HG02759 (cell line): ENCODE results near the gene GPR78.

ENCODE experiments used
- ATAC-seq: cut with Tn5 transposase; IDR thresholded peaks from one replicate; pipeline ENCODE4 v1.9.1; 2021; ENCODE audit warnings: mild to moderate bottlenecking, moderate library complexity; ENCODE audit not compliant: unreplicated experiment

Gene GPR78

GRCh38 chr4:8585721-8586212, 5.6 kb downstream of the GPR78 start:
- no peak for ATAC-seq

DNA sequence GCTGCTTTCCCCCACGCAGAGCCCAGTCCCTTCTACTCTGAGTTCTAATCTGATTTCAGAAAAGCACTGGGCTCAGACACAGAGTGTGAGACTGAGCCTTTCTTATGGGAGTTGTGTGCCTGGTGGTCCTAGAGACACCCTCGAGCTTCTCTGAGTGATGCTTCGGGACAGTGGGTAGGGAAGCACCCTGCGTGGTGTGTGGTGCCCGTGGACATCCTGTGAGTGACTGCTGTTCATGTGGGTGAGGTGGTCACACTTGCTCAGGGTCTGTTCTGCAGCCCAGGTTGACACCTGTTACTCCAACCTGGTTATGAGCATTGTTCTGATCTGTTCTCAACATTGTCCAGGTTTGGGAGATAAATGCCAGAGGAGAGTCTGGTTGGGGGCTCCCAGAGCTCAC, 6.1 kb downstream of the GPR78 start:
- ATAC-seq: no peak

GRCh38 chr4:8586671-8587468, 6.7 kb downstream of the GPR78 start:
- ATAC-seq: no peak

GRCh38 chr4:8587469-8588195, 7.4 kb downstream of the GPR78 start:
- ATAC-seq: no peak

DNA sequence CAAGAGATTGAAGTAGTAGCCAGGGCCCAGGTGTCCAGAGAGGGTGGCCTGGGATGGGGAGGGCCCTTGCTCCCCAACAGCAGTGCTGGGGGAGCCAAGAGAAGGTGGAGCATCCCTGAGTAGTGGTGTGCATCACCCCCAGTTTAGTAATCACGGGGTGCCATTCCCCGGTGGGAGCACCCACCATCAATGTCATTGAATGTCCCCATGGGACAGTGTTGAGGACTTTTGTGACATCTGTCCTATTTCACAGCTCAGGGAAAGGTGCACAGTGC, 7.9 kb downstream of the GPR78 start:
- no peak for ATAC-seq

DNA sequence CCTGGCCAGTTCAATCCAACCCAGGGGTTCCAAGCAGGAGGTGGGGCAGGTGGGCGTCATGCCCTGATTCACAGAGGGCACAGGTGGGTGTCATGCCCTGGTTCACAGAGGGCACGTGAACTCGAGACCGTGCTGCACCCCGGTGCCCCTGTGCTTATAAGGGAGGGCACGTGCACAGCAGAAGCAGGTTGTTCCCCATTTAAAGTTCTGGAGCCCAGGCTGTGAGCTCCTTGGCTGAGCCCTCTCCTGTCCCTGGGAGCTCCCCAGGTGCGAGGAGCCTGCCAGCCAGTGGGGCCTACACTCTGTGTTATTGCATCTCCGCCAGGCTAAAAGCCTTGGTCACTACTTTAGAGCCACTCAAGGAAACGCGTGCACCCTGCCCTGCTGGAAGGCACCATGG, 9.1 kb downstream of the GPR78 start:
- ATAC-seq: no peak

- ATAC-seq: no peak
These were observed 9.8 kb downstream of the GPR78 start for GRCh38 chr4:8589823-8590545.

- ATAC-seq: no peak
These were observed 10.3 kb downstream of the GPR78 start for GRCh38 chr4:8590546-8590880.

DNA sequence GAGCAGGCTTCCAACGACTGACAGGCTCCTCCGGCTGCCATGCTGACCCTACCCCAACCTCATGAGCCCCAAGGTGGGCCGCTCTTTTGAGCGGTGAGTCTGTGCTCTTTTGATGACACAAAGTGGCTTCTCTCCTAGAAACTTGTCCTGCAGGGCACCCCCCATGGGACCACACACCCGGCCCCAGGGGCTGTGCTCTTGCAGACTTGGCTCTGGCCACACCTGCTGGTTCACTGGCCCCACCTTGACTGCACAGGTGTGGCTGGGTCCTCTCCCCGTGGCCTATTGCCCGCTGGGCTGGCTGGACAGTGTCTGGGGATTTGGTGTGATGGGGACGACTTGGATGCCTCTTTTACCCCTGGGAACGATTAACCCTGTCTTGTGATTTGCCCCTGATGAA, 10.9 kb downstream of the GPR78 start:
- ATAC-seq: no peak

- no peak for ATAC-seq
These were observed 11.6 kb downstream of the GPR78 start for GRCh38 chr4:8591626-8592365.

DNA sequence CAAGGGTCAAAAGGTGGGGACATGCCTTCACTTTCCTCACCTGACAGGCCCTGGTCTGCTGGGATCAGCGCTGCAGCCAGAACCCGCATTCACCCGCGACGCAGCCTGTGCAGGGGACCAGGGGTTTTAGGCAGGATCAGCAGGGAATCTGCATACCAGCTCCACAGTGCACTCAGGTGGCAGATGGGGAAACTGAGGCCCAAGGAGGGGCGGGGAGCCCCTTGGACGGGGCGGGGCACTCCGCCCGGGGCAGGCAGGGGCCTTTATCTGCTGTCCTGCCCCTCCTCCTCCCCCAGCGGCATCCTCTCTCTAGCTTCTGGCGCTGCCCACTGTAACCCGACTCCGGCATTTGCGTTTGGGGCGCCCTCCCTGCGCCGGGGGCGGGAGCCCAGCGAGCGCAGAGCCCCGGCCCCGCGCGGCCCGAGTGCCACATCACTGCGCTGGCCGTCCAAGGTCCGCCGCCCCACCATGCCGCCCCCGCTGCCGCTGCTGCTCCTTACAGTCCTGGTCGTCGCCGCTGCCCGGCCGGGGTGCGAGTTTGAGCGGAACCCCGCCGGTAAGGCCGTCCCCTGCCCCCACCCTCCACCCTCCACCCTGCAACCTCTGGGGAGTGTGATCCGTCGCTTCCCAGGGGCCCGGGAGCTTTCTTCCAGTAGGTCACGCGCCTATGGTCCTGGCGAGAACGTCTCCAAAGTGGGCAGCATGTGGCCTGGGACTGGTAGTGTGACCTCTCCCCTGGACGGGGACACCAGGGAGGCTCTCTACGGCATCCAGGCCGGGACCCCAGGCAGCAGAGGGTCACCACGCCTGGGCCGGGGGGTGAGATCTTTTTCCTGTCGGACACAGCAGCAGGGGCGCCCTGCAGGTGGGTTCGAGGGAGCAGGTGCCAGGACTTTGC, 12.4 kb downstream of the GPR78 start, which contains the start of gene CPZ:
Gene CPZ (plus strand): TSS at position 400 of the 898 bp plus-strand sequence. CDS start 69 bp downstream, at position 469.
- no peak for ATAC-seq

- no peak for ATAC-seq
These were observed 13.3 kb downstream of the GPR78 start for GRCh38 chr4:8593264-8594096.

GRCh38 chr4:8594097-8595038, 14.2 kb downstream of the GPR78 start:
- no peak for ATAC-seq

DNA sequence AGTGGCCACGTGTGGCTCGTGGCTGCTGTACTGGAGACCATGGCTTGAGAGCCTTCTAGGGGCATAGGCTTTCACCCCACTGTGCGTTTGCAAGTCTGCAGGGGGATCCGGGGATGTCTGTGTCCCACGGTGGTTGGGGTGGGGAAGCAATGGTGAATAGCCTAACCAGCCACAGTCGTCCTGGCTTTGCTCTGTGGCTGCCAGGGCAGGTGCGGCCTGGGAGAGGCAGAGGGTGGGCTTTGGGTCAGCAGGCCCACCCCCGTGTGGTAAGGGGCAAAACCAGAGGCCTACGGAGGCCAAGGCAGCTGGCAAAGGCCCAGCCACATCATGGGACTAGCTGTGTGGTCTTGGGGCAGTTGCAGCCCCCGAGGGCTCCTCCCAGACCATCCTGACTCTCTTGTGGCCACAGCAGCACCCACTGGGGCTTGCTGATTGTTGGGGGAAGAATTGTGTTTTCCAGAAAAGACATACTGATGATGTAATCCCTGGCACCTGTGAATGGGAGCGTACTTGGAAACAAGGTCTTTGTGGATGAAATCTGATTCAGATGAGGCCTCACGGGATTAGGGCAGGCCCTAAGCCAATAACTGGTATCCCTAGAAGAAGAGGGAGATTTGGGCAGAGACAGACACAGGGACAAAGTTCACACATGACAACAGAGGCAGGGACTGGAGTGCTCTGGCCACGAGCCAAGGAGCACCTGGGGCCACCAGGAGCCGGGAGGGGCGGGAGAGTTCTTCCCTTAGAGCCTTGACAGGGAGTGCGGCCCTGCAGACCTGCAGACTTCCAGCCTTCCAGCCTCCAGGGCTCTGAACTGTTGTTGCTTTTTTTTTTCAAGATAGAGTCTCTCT, 15.3 kb downstream of the GPR78 start:
- ATAC-seq: no peak

DNA sequence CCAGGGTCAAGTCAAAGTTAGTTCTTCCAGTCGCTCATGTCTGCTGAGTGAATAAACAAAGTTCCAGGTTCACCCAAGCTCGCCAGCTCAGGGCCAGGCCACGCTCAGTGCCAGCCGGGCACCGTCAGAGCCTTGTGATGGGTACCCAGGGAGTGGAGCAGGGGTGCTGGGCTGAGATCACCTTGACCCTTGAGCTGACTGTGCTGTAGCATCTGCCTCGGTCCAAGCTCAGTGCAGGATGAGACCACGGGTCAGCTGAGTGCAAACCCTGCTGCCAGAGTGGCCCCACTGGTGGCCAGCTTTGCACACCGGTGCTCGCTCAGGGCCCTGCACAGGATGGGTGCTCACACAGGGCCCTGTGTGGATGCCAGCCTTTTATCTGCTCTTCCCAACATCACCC, 16.7 kb downstream of the GPR78 start:
- no peak for ATAC-seq

GRCh38 chr4:8597319-8597718, 17.1 kb downstream of the GPR78 start:
- ATAC-seq: no peak

GRCh38 chr4:8597791-8598190, 17.6 kb downstream of the GPR78 start:
- ATAC-seq: no peak
